Liver (tissue), 9 donors: Measurements from ENCODE around the gene KCNIP4. TPM values are rescaled to one million over a fixed set of nuclear protein-coding genes. Genes with fewer than 3 reads are reported as not detected.

Experiments used
- DNase-seq: peaks from one replicate; pipeline ENCODE4 v3.0.0-alpha.2; 2017; ENCODE audit warnings: low spot score
- H3K27ac ChIP-seq, 2 donors: one replicate each; pipeline ENCODE4 v1.7.0; 2013; ENCODE audit warnings: inconsistent platforms in 2 of 2, low read length in 2 of 2, control low read depth in 1 of 2, low read depth in 1 of 2, mild to moderate bottlenecking in 1 of 2
- H3K27me3 ChIP-seq, 4 donors: one replicate each; pipeline versions ENCODE4 v1.6.1 to v1.7.0; 2013; ENCODE audit warnings: low read length in 3 of 4, inconsistent platforms in 1 of 4, mild to moderate bottlenecking in 1 of 4, moderate library complexity in 1 of 4; ENCODE audit not compliant: control insufficient read depth in 4 of 4, insufficient read depth in 4 of 4
- H3K36me3 ChIP-seq, 4 donors: one replicate each; pipeline versions ENCODE4 v1.6.1 to v1.7.0; 2013; ENCODE audit warnings: low read length in 3 of 4, mild to moderate bottlenecking in 3 of 4, low read depth in 1 of 4, moderate library complexity in 1 of 4; ENCODE audit not compliant: control insufficient read depth in 4 of 4, insufficient read depth in 3 of 4
- H3K4me1 ChIP-seq, 4 donors: one replicate each; pipeline versions ENCODE4 v1.6.1 to v1.7.0; 2013; ENCODE audit warnings: low read length in 3 of 4, mild to moderate bottlenecking in 3 of 4, moderate library complexity in 1 of 4; ENCODE audit not compliant: control insufficient read depth in 4 of 4, insufficient read depth in 4 of 4
- H3K4me3 ChIP-seq, 3 donors: one replicate each; pipeline versions ENCODE4 v1.6.1 to v1.7.0; 2013; ENCODE audit warnings: low read length in 3 of 3, control low read depth in 1 of 3, low read depth in 1 of 3, mild to moderate bottlenecking in 1 of 3
- H3K9ac ChIP-seq, 2 donors: one replicate each; pipeline ENCODE4 v1.7.0; 2013; ENCODE audit warnings: low read length in 2 of 2, mild to moderate bottlenecking in 2 of 2, moderate library complexity in 2 of 2, control low read depth in 1 of 2, low read depth in 1 of 2
- H3K9me3 ChIP-seq, 4 donors: one replicate each; pipeline versions ENCODE4 v1.6.1 to v1.7.0; 2013; ENCODE audit warnings: low read length in 3 of 4; ENCODE audit not compliant: control insufficient read depth in 4 of 4
- ATF3 ChIP-seq: IDR thresholded peaks from 2 replicates; pipeline ENCODE4 v1.6.1; 2016; ENCODE audit warnings: antibody characterized with exemption
- CTCF ChIP-seq: fragments of 150-350 bp; IDR thresholded peaks from 2 replicates; pipeline ENCODE4 v1.5.1; 2017; ENCODE audit warnings: improper control_type of control experiment, low read depth, low read length; ENCODE audit not compliant: missing input control
- EGR1 ChIP-seq, 2 donors: IDR thresholded peaks; 2 replicates each; pipeline ENCODE4 v1.6.1; 2016 to 2018; ENCODE audit warnings: antibody characterized with exemption in 2 of 2, low read depth in 2 of 2
- FOXA1 ChIP-seq: IDR thresholded peaks from 2 replicates; pipeline ENCODE4 v1.6.1; 2016; ENCODE audit warnings: antibody characterized with exemption
- FOXA2 ChIP-seq: IDR thresholded peaks from 2 replicates; pipeline ENCODE4 v1.6.1; 2016; ENCODE audit warnings: antibody characterized with exemption
- GABPA ChIP-seq, 2 donors: IDR thresholded peaks in 1 of 2; conservative IDR thresholded peaks in 1 of 2; 2 replicates each; pipeline ENCODE4 v1.6.1; 2016; ENCODE audit warnings: antibody characterized with exemption in 2 of 2, mild to moderate bottlenecking in 1 of 2, moderate library complexity in 1 of 2
- HNF4A ChIP-seq, 2 donors: conservative IDR thresholded peaks; 2 replicates each; pipeline ENCODE4 v1.6.1; 2016; ENCODE audit warnings: antibody characterized with exemption in 2 of 2, mild to moderate bottlenecking in 2 of 2
- HNF4G ChIP-seq: IDR thresholded peaks from 2 replicates; pipeline ENCODE4 v1.6.1; 2016; ENCODE audit warnings: antibody characterized with exemption
- JUND ChIP-seq, 2 donors: IDR thresholded peaks; 2 replicates each; pipeline ENCODE4 v1.6.1; 2016; ENCODE audit warnings: antibody characterized with exemption in 2 of 2
- MAX ChIP-seq: IDR thresholded peaks from 2 replicates; pipeline ENCODE4 v1.6.1; 2016; ENCODE audit warnings: antibody characterized with exemption
- NR2F2 ChIP-seq: IDR thresholded peaks from 2 replicates; pipeline ENCODE4 v1.6.1; 2016; ENCODE audit warnings: antibody characterized with exemption
- RAD21 ChIP-seq, 2 donors: IDR thresholded peaks; 2 replicates each; pipeline ENCODE4 v1.6.1; 2016; ENCODE audit warnings: antibody characterized with exemption in 2 of 2, mild to moderate bottlenecking in 2 of 2
- REST ChIP-seq: IDR thresholded peaks from 2 replicates; pipeline ENCODE4 v1.6.1; 2016; ENCODE audit warnings: antibody characterized with exemption, mild to moderate bottlenecking
- RXRA ChIP-seq, 2 donors: IDR thresholded peaks; 2 replicates each; pipeline ENCODE4 v1.6.1; 2017 to 2018; ENCODE audit warnings: antibody characterized with exemption in 2 of 2, mild to moderate bottlenecking in 1 of 2
- SP1 ChIP-seq: IDR thresholded peaks from 2 replicates; pipeline ENCODE4 v1.6.1; 2018; ENCODE audit warnings: antibody characterized with exemption, mild to moderate bottlenecking
- TAF1 ChIP-seq: conservative IDR thresholded peaks from 2 replicates; pipeline ENCODE4 v1.6.1; 2016; ENCODE audit warnings: antibody characterized with exemption, mild to moderate bottlenecking
- YY1 ChIP-seq: IDR thresholded peaks from 2 replicates; pipeline ENCODE4 v1.6.1; 2016; ENCODE audit warnings: antibody characterized with exemption, mild to moderate bottlenecking
- ZBTB33 ChIP-seq: IDR thresholded peaks from 2 replicates; pipeline ENCODE4 v1.6.1; 2016; ENCODE audit warnings: antibody characterized with exemption
- WGBS: extraction: QIAGEN DNeasy Blood & Tissue Kit; methylation state at CpG from one replicate; pipeline ENCODE4 v1.1.7; 2013; 5-methylcytosine and 5-hydroxymethylcytosine counted together
- polyA plus RNA-seq, 2 donors: library from polyadenylated mRNA; stranded (reverse) in 1 of 2; unstranded in 1 of 2; fragments of 200-250 nt in 1 of 2; fragments of >200 nt in 1 of 2; fragmentation: Nextera tagmentation in 1 of 2; extraction: Ambion mirVana in 1 of 2; gene quantifications; one replicate each; pipeline versions ENCODE4 v1.2.1 to v1.2.3, GENCODE V29; 2013 to 2015
- total RNA-seq, 2 donors: library from RNA; depleted of rRNA; stranded (reverse); fragments of >200 nt; gene quantifications; one replicate each; pipeline ENCODE4 v1.2.3, GENCODE V29; 2014
- donor health status: healthy.
- donor health status: healthy.
- donor health status: healthy.
- donor health status: healthy.
- donor health status: healthy.

KCNIP4 gene
- total and polyA plus RNA-seq, 4 donors: 0.08 to 0.14 TPM; not detected in 2

GRCh38 chr4:21769404-21770147 lies 179.0 kb downstream of the KCNIP4 start:
- no peak for DNase-seq
- no peaks in the 10 kb centered on the region for H3K9me3 ChIP-seq
- no peaks in the 10 kb centered on the region for H3K36me3 ChIP-seq
- no peak overlapping the region for H3K9ac ChIP-seq
- WGBS: 48% methylated on average over 4 of the region's 4 CpGs
- no peak for TF ChIP-seq SP1
- peaks cover 0 to 3% (median 0%) of the 10 kb centered on the region in 4 donors for H3K27me3 ChIP-seq
- H3K4me1 ChIP-seq: no peaks in the 10 kb centered on the region
- no peak overlapping the region for H3K27ac ChIP-seq
- H3K4me3 ChIP-seq: no peak overlapping the region

- no peaks in the 10 kb centered on the region for H3K9me3 ChIP-seq
- H3K9ac ChIP-seq: no peak overlapping the region
- no peak overlapping the region for H3K27ac ChIP-seq
- no peaks in the 10 kb centered on the region for H3K4me1 ChIP-seq
- H3K27me3 ChIP-seq: peaks cover 0 to 3% (median 0%) of the 10 kb centered on the region in 4 donors
- DNase-seq: no peak
- H3K36me3 ChIP-seq: no peaks in the 10 kb centered on the region
- 24% methylated on average over 6 of the region's 6 CpGs for WGBS
- TF ChIP-seq EGR1 (IDR thresholded peaks at IDR 0.05; ENCODE audit: low read depth in 2 of 2) (no peak), MAX (no peak), ZBTB33 (no peak), REST (no peak), CTCF (peak; percentile 58), JUND (IDR thresholded peaks at IDR 0.05) (no peak), HNF4G (no peak), RAD21 (IDR thresholded peaks at IDR 0.05) (peak; percentile 82 to 84), HNF4A (conservative IDR thresholded peaks at IDR 0.05) (no peak), FOXA1 (peak; percentile 47), RXRA (IDR thresholded peaks at IDR 0.05) (no peak), ATF3 (no peak), NR2F2 (no peak), FOXA2 (peak; percentile 79), GABPA (IDR thresholded peaks at IDR 0.05 in 1 of 2, conservative IDR thresholded peaks at IDR 0.05 in 1 of 2) (no peak), SP1 (no peak), YY1 (no peak), TAF1 (no peak)
- no peak overlapping the region for H3K4me3 ChIP-seq
Measured at GRCh38 chr4:21768349-21769310, 179.9 kb downstream of the KCNIP4 start.
